IMR-90 (cell line): ENCODE data around the gene CTNNA2. TPM values are rescaled to one million over a fixed set of nuclear protein-coding genes. Genes with fewer than 3 reads are reported as not detected.

Experiments
- ATAC-seq: fragments of 200-7000 bp; cut with Tn5 transposase; 2 replicates; pipeline ENCODE4 v1.9.1; 2020; ENCODE audit warnings: low read depth, mild to moderate bottlenecking, moderate library complexity
- BruUV-seq: library from RNA; stranded (reverse); fragments of 400-500 nt; replicated peaks from 2 replicates; lab custom pipeline; 2021; lab: Mats Ljungman, UMichigan
- CTCF ChIA-PET: fragments of 300-600 bp; formaldehyde crosslinking; extraction: SDS; loops from one replicate; lab custom pipeline; 2021; ENCODE audit warnings: antibody characterized with exemption; lab: Yijun Ruan, JAX
- POLR2A ChIA-PET: fragments of 300-600 bp; sonication (Branson Sonifier 250); formaldehyde crosslinking; loops from one replicate; lab custom pipeline; 2022; ENCODE audit warnings: antibody characterized with exemption; ENCODE audit not compliant: unreplicated experiment; lab: Charles Lee
- DNase-seq: peaks from one replicate; pipeline ENCODE4 v3.0.0; 2013
- H2AFZ ChIP-seq: replicated peaks from 2 replicates; pipeline ENCODE3; 2013; ENCODE audit warnings: low read length, mild to moderate bottlenecking; ENCODE audit not compliant: poor library complexity
- H2AK5ac ChIP-seq: 2 replicates; pipeline ENCODE4 v1.6.1; 2013; ENCODE audit warnings: low read depth, low read length, inconsistent platforms
- H2AK9ac ChIP-seq: replicated peaks from 2 replicates; pipeline ENCODE3; 2013; ENCODE audit warnings: mild to moderate bottlenecking, low read depth, low read length, moderate library complexity; ENCODE audit not compliant: poor library complexity
- H2BK120ac ChIP-seq: 2 replicates; pipeline ENCODE4 v1.6.1; 2013; ENCODE audit warnings: low read depth, low read length, inconsistent platforms
- H2BK15ac ChIP-seq: 3 replicates; pipeline ENCODE4 v1.6.1; 2013; ENCODE audit warnings: low read depth, low read length, inconsistent platforms
- H2BK20ac ChIP-seq: 2 replicates; pipeline ENCODE4 v1.6.1; 2013; ENCODE audit warnings: low read depth, mild to moderate bottlenecking, inconsistent platforms, low read length, moderate library complexity
- H2BK5ac ChIP-seq: 2 replicates; pipeline ENCODE4 v1.6.1; 2013; ENCODE audit warnings: mild to moderate bottlenecking, low read depth, low read length, inconsistent platforms; ENCODE audit not compliant: poor library complexity, severe bottlenecking
- H3K14ac ChIP-seq: replicated peaks from 2 replicates; pipeline ENCODE4 v1.6.1; 2013; ENCODE audit warnings: low read depth, low read length, inconsistent platforms
- H3K18ac ChIP-seq: 2 replicates; pipeline ENCODE4 v1.6.1; 2013; ENCODE audit warnings: low read depth, low read length, control low read depth
- H3K23ac ChIP-seq: 2 replicates; pipeline ENCODE4 v1.6.1; 2013; ENCODE audit warnings: low read depth, low read length, inconsistent platforms
- H3K27ac ChIP-seq: 2 replicates; pipeline ENCODE4 v1.5.1; 2013; ENCODE audit warnings: mild to moderate bottlenecking, control low read depth, low read length; ENCODE audit not compliant: insufficient read depth
- H3K27me3 ChIP-seq: 2 replicates; pipeline ENCODE4 v1.6.1; 2013; ENCODE audit warnings: low read length; ENCODE audit not compliant: control insufficient read depth, insufficient read depth
- H3K36me3 ChIP-seq: 2 replicates; pipeline ENCODE4 v1.6.1; 2013; ENCODE audit warnings: low read length, mixed read lengths; ENCODE audit not compliant: control insufficient read depth, insufficient read depth
- H3K4ac ChIP-seq: 2 replicates; pipeline ENCODE4 v1.6.1; 2013; ENCODE audit warnings: low read depth, low read length, inconsistent platforms
- H3K4me1 ChIP-seq: 2 replicates; pipeline ENCODE4 v1.6.1; 2013; ENCODE audit warnings: low read length, mixed read lengths; ENCODE audit not compliant: control insufficient read depth, insufficient read depth
- H3K4me2 ChIP-seq: 2 replicates; pipeline ENCODE4 v1.6.1; 2013; ENCODE audit warnings: low read depth, mild to moderate bottlenecking, control low read depth, low read length, moderate library complexity
- H3K4me3 ChIP-seq: 2 replicates; pipeline ENCODE4 v1.5.1; 2013; ENCODE audit warnings: low read depth, mild to moderate bottlenecking, control low read depth, low read length, moderate library complexity; ENCODE audit not compliant: insufficient read depth
- H3K56ac ChIP-seq: 2 replicates; pipeline ENCODE4 v1.6.1; 2013; ENCODE audit warnings: low read length, inconsistent platforms; ENCODE audit not compliant: insufficient read depth; ENCODE audit errors: extremely low read depth
- H3K79me1 ChIP-seq, 2 experiments: 2 replicates each; pipeline ENCODE4 v1.6.1; 2013; ENCODE audit warnings: low read length in 2 of 2, inconsistent platforms in 1 of 2, low read depth in 1 of 2
- H3K9ac ChIP-seq: 2 replicates; pipeline ENCODE4 v1.6.1; 2013; ENCODE audit warnings: low read depth, low read length, control low read depth
- H3K9me1 ChIP-seq: 2 replicates; pipeline ENCODE4 v1.6.1; 2013; ENCODE audit warnings: low read length, inconsistent platforms; ENCODE audit not compliant: insufficient read depth
- H3K9me3 ChIP-seq: 2 replicates; pipeline ENCODE4 v1.6.1; 2013; ENCODE audit warnings: low read length; ENCODE audit not compliant: control insufficient read depth, insufficient read depth
- H4K20me1 ChIP-seq: 2 replicates; pipeline ENCODE4 v1.6.1; 2013; ENCODE audit warnings: low read length, inconsistent platforms; ENCODE audit not compliant: insufficient read depth
- H4K5ac ChIP-seq: 2 replicates; pipeline ENCODE4 v1.6.1; 2013; ENCODE audit warnings: mild to moderate bottlenecking, low read depth, low read length, control low read depth
- H4K8ac ChIP-seq, 2 experiments: 2 replicates each; pipeline ENCODE4 v1.6.1; 2013; ENCODE audit warnings: low read depth in 2 of 2, low read length in 2 of 2, control low read depth in 1 of 2, inconsistent platforms in 1 of 2
- H4K91ac ChIP-seq: 2 replicates; pipeline ENCODE4 v1.6.1; 2013; ENCODE audit warnings: low read depth, low read length, inconsistent platforms; ENCODE audit not compliant: insufficient read depth
- BHLHE40 ChIP-seq: fragments of 150-350 bp; IDR thresholded peaks from 2 replicates; pipeline ENCODE4 v1.6.1; 2016; ENCODE audit warnings: mild to moderate bottlenecking, low read depth, low read length
- CEBPB ChIP-seq: IDR thresholded peaks from 2 replicates; pipeline ENCODE4 v1.6.1; 2012; ENCODE audit warnings: low read depth, low read length, improper control_type of control experiment
- CHD1 ChIP-seq: IDR thresholded peaks from 2 replicates; pipeline ENCODE4 v1.6.1; 2012; ENCODE audit warnings: low read depth, low read length, improper control_type of control experiment
- FOS ChIP-seq: fragments of 150-350 bp; IDR thresholded peaks from 2 replicates; pipeline ENCODE4 v1.6.1; 2016; ENCODE audit warnings: low read depth, low read length
- MAFK ChIP-seq: IDR thresholded peaks from 2 replicates; pipeline ENCODE4 v1.6.1; 2012; ENCODE audit warnings: low read depth, low read length, improper control_type of control experiment
- MAZ ChIP-seq: IDR thresholded peaks from 2 replicates; pipeline ENCODE4 v1.6.1; 2012; ENCODE audit warnings: low read depth, mild to moderate bottlenecking, low read length, improper control_type of control experiment, moderate library complexity, borderline replicate concordance
- MXI1 ChIP-seq: IDR thresholded peaks from 2 replicates; pipeline ENCODE4 v1.6.1; 2012; ENCODE audit warnings: low read depth, mild to moderate bottlenecking, low read length, moderate library complexity, borderline replicate concordance
- NFE2L2 ChIP-seq: fragments of 150-350 bp; IDR thresholded peaks from 2 replicates; pipeline ENCODE4 v1.6.1; 2016; ENCODE audit warnings: low read depth, mild to moderate bottlenecking, low read length
- POLR2A ChIP-seq: IDR thresholded peaks from 2 replicates; pipeline ENCODE4 v1.6.1; 2012; ENCODE audit warnings: mild to moderate bottlenecking, low read depth, low read length
- RAD21 ChIP-seq: IDR thresholded peaks from 2 replicates; pipeline ENCODE4 v1.6.1; 2012; ENCODE audit warnings: low read length, improper control_type of control experiment
- RCOR1 ChIP-seq: IDR thresholded peaks from 2 replicates; pipeline ENCODE4 v1.6.1; 2012; ENCODE audit warnings: mild to moderate bottlenecking, low read length, improper control_type of control experiment; ENCODE audit not compliant: insufficient replicate concordance
- RFX5 ChIP-seq: IDR thresholded peaks from 2 replicates; pipeline ENCODE4 v1.8.0; 2012; ENCODE audit warnings: low read depth, mild to moderate bottlenecking, low read length, moderate library complexity
- SMC3 ChIP-seq: fragments of 150-350 bp; IDR thresholded peaks from 2 replicates; pipeline ENCODE4 v1.6.1; 2016; ENCODE audit warnings: low read depth, mild to moderate bottlenecking, antibody characterized with exemption, low read length, moderate library complexity
- WGBS, 2 experiments: methylation state at CpG; one replicate each; pipeline versions ENCODE4 v1.1.5 to v1.1.7; 2013; ENCODE audit warnings: missing lambda C conversion rate in 2 of 2; ENCODE audit not compliant: insufficient read length in 1 of 2; ENCODE audit errors: extremely low coverage in 2 of 2; 5-methylcytosine and 5-hydroxymethylcytosine counted together
- dilution Hi-C: fragments of 300-500 bp; cut with HindIII; formaldehyde crosslinking; loops from one replicate; pipeline ENCODE4 v1.14.3; 2018; ENCODE audit warnings: low sequenced_read_pairs; ENCODE audit not compliant: unreplicated experiment
- in situ Hi-C: fragments of 300-500 bp; cut with MboI; formaldehyde crosslinking; loops from 3 replicates; pipeline ENCODE4 v1.14.3; 2019; ENCODE audit warnings: low sequenced_read_pairs, inconsistent platforms, mixed read lengths
- intact Hi-C: fragments of 100-400 bp; cut with micrococcal nuclease; formaldehyde crosslinking; loops from 2 replicates; pipeline ENCODE4 v1.10.0; 2022
- polyA plus RNA-seq, 3 experiments: library from polyadenylated mRNA; depleted of rRNA; stranded (reverse); fragments of >200 nt; gene quantifications; 2 replicates each; pipeline ENCODE4 v1.2.3, GENCODE V29; 2012; ENCODE audit warnings: low replicate concordance in 1 of 3
- total RNA-seq: library from RNA; depleted of rRNA; stranded (reverse); fragments of >200 nt; gene quantifications from 2 replicates; pipeline ENCODE4 v1.2.3, GENCODE V29; 2012
- TF ChIP-seq, protein P1 (sequence below): conservative IDR thresholded peaks from 2 replicates; pipeline ENCODE4 v1.5.1; 2012; ENCODE audit warnings: mild to moderate bottlenecking, low read depth, low read length, improper control_type of control experiment
- TF ChIP-seq, protein P2 (sequence below): fragments of 150-350 bp; IDR thresholded peaks from 2 replicates; pipeline ENCODE4 v1.6.1; 2016; ENCODE audit warnings: low read depth, mild to moderate bottlenecking, low read length, moderate library complexity, borderline replicate concordance
- TF ChIP-seq, protein P3 (sequence below): fragments of 150-350 bp; IDR thresholded peaks from 2 replicates; pipeline ENCODE4 v1.6.1; 2017; ENCODE audit warnings: mild to moderate bottlenecking, antibody characterized with exemption, low read length, low read depth

Gene CTNNA2
- total and polyA plus RNA-seq, 2 of the 4 experiments (the other 2 are of a cell fraction), result not detected

DNA sequence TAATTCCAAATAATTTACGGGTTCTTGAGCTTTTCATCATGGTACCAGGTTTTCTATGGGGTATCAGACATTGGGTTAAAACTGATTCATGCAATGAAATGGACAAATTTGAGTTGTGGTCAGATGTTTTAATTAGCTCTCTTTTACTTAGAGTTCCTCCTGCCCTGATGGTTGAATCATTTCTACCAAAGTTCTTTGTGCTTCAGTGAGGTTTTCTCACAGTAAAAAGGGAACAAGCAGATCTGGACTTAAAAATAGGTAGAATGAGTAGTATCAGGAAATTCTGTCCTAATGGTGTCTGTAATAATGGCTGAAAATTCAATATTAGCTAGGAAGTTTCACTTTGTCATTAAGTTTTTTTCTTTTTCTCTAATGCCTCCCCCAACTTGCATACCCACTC lies 951.4 kb downstream of the CTNNA2 start:
- no peak overlapping the region for H3K18ac ChIP-seq
- dilution Hi-C loops, result no loop called here
- no peaks in the 10 kb centered on the region for H3K27me3 ChIP-seq
- no peaks in the 10 kb centered on the region for H4K20me1 ChIP-seq
- H3K9ac ChIP-seq, result no peak overlapping the region
- H2BK5ac ChIP-seq, result no peak overlapping the region
- H4K5ac ChIP-seq, result no peak overlapping the region
- H3K36me3 ChIP-seq, result no peaks in the 10 kb centered on the region
- no peak overlapping the region for H3K27ac ChIP-seq
- no CpG with 5 or more reads among the region's 1 CpG for WGBS, 2 experiments
- CTCF ChIA-PET, result no interaction called here
- no peak overlapping the region for H2AK5ac ChIP-seq
- H2AFZ ChIP-seq, result no peak overlapping the region
- H3K9me1 ChIP-seq, result no peaks in the 10 kb centered on the region
- H3K4ac ChIP-seq, result no peak overlapping the region
- TF ChIP-seq, protein P1, sequence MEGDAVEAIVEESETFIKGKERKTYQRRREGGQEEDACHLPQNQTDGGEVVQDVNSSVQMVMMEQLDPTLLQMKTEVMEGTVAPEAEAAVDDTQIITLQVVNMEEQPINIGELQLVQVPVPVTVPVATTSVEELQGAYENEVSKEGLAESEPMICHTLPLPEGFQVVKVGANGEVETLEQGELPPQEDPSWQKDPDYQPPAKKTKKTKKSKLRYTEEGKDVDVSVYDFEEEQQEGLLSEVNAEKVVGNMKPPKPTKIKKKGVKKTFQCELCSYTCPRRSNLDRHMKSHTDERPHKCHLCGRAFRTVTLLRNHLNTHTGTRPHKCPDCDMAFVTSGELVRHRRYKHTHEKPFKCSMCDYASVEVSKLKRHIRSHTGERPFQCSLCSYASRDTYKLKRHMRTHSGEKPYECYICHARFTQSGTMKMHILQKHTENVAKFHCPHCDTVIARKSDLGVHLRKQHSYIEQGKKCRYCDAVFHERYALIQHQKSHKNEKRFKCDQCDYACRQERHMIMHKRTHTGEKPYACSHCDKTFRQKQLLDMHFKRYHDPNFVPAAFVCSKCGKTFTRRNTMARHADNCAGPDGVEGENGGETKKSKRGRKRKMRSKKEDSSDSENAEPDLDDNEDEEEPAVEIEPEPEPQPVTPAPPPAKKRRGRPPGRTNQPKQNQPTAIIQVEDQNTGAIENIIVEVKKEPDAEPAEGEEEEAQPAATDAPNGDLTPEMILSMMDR, result no peak
- no peak for TF ChIP-seq CEBPB
- TF ChIP-seq CHD1, result no peak
- TF ChIP-seq, protein P2, sequence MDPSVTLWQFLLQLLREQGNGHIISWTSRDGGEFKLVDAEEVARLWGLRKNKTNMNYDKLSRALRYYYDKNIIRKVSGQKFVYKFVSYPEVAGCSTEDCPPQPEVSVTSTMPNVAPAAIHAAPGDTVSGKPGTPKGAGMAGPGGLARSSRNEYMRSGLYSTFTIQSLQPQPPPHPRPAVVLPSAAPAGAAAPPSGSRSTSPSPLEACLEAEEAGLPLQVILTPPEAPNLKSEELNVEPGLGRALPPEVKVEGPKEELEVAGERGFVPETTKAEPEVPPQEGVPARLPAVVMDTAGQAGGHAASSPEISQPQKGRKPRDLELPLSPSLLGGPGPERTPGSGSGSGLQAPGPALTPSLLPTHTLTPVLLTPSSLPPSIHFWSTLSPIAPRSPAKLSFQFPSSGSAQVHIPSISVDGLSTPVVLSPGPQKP, result no peak
- no peak for TF ChIP-seq POLR2A
- TF ChIP-seq SMC3, result no peak
- TF ChIP-seq FOS, result no peak
- TF ChIP-seq MXI1, result no peak
- TF ChIP-seq NFE2L2, result no peak
- no peak for TF ChIP-seq BHLHE40
- no peak for TF ChIP-seq MAFK
- TF ChIP-seq, protein P3, sequence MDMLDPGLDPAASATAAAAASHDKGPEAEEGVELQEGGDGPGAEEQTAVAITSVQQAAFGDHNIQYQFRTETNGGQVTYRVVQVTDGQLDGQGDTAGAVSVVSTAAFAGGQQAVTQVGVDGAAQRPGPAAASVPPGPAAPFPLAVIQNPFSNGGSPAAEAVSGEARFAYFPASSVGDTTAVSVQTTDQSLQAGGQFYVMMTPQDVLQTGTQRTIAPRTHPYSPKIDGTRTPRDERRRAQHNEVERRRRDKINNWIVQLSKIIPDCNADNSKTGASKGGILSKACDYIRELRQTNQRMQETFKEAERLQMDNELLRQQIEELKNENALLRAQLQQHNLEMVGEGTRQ, result no peak
- no peak for TF ChIP-seq RCOR1
- no peak for TF ChIP-seq RFX5
- no peak for TF ChIP-seq MAZ
- TF ChIP-seq RAD21, result no peak
- H2BK20ac ChIP-seq, result no peak overlapping the region
- no peak overlapping the region for H4K91ac ChIP-seq
- BruUV-seq, result no TSS peak
- no peak overlapping the region for H3K56ac ChIP-seq
- in situ Hi-C loops, result no loop called here
- no peak overlapping the region for H2BK120ac ChIP-seq
- no peak overlapping the region for H3K4me2 ChIP-seq
- ATAC-seq (no peak), DNase-seq (no peak)
- no peak overlapping the region for H2AK9ac ChIP-seq
- no peaks in the 10 kb centered on the region for H3K79me1 ChIP-seq
- no peaks in the 10 kb centered on the region for H3K9me3 ChIP-seq
- POLR2A ChIA-PET, result no interaction called here
- H3K4me1 ChIP-seq, result no peaks in the 10 kb centered on the region
- no peak overlapping the region for H4K8ac ChIP-seq
- no peak overlapping the region for H3K23ac ChIP-seq
- intact Hi-C loops, result no loop called here
- no peak overlapping the region for H3K4me3 ChIP-seq
- no peak overlapping the region for H2BK15ac ChIP-seq
- no peak overlapping the region for H3K14ac ChIP-seq
